Body of pancreas (tissue), 4 donors: ENCODE data around the gene SCYGR7. TPM values are rescaled to one million over a fixed set of nuclear protein-coding genes. Genes with fewer than 3 reads are reported as not detected.

ENCODE experiments used
- ATAC-seq: fragments of 150-250 bp; one replicate; pipeline ENCODE4 v1.9.1; 2016
- DNase-seq, 4 donors: peaks; one replicate each; pipeline ENCODE4 v3.0.0-alpha.2; 2019
- H3K27ac ChIP-seq, 4 donors: fragments of 200-600 bp; sonication (generic); 1 replicate in 3 of 4; 2 replicates in 1 of 4; pipeline versions ENCODE4 v1.5.1 to v1.6.1; 2016 to 2019; ENCODE audit warnings: mild to moderate bottlenecking in 1 of 4, mixed read lengths in 1 of 4, moderate library complexity in 1 of 4
- H3K27me3 ChIP-seq, 2 donors: fragments of 200-600 bp; sonication (generic); one replicate each; pipeline ENCODE4 v1.6.0; 2016; ENCODE audit warnings: mild to moderate bottlenecking in 1 of 2
- H3K36me3 ChIP-seq, 2 donors: fragments of 200-600 bp; sonication (generic); replicated peaks in 1 of 2; 2 replicates each; pipeline ENCODE4 v1.5.1; 2016; ENCODE audit warnings: low read depth in 2 of 2; ENCODE audit not compliant: insufficient read depth in 1 of 2
- H3K4me1 ChIP-seq: fragments of 200-600 bp; sonication (generic); one replicate; pipeline ENCODE4 v1.6.0; 2016
- H3K4me3 ChIP-seq, 2 donors: fragments of 200-600 bp; sonication (generic); 1 replicate in 1 of 2; 2 replicates in 1 of 2; pipeline ENCODE4 v1.5.1; 2016 to 2019
- H3K9me3 ChIP-seq, 3 donors: fragments of 200-600 bp; sonication (generic); 1 replicate in 2 of 3; 2 replicates in 1 of 3; pipeline ENCODE4 v1.5.1; 2016
- CTCF ChIP-seq, 7 experiments: fragments of 450-650 bp in 4 of 7; fragments of 200-600 bp in 3 of 7; sonication (generic) in 3 of 7; IDR thresholded peaks; one replicate each; pipeline ENCODE4 v1.5.1; 2016 to 2019; ENCODE audit warnings: antibody characterized with exemption in 7 of 7
- POLR2A ChIP-seq, 3 donors: fragments of 450-650 bp; IDR thresholded peaks; one replicate each; pipeline ENCODE4 v1.6.1; 2016; ENCODE audit warnings: antibody characterized with exemption in 3 of 3, mild to moderate bottlenecking in 2 of 3
- WGBS, 2 donors: methylation state at CpG; one replicate each; pipeline ENCODE4 v1.1.5; 2017; 5-methylcytosine and 5-hydroxymethylcytosine counted together
- intact Hi-C: fragments of 100-400 bp; cut with DNase I; formaldehyde crosslinking; loops from one replicate; pipeline ENCODE4 v1.15.1; 2023
- total RNA-seq, 2 donors: library from RNA; depleted of rRNA; stranded (reverse); fragments of >200 nt; gene quantifications; one replicate each; pipeline ENCODE4 v1.1.0, GENCODE V29; 2016

The SCYGR7 gene
- not detected for total RNA-seq

- WGBS, 2 donors, result 59 to 89% methylated on average over 1 to 5 of the region's 5 CpGs
- intact Hi-C loops, result no loop called here
- Histone ChIP-seq H3K9me3 (no peaks in the 10 kb centered on the region), H3K4me1 (no peaks in the 10 kb centered on the region), H3K36me3 (no peaks in the 10 kb centered on the region), H3K27ac (no peak within 1 kb of the TSS), H3K27me3 (no peaks in the 10 kb centered on the region), H3K4me3 (no peak within 1 kb of the TSS)
- DNase-seq (no peak), ATAC-seq (no peak)
- TF ChIP-seq CTCF (IDR thresholded peaks at IDR 0.05) (no peak), POLR2A (IDR thresholded peaks at IDR 0.05) (no peak)
Observed at GRCh38 chr2:227728035-227728434, at the start of gene SCYGR7. Gene SCYGR7 (plus strand): TSS chr2:227728335. CDS start chr2:227728335, 0 bp downstream.

GRCh38 chr2:227684258-227684657 lies 43.9 kb upstream of the SCYGR7 start:
- no peak overlapping the region for H3K4me3 ChIP-seq
- intact Hi-C loops, result no loop called here

GRCh38 chr2:227687189-227687588 lies 40.9 kb upstream of the SCYGR7 start:
- DNase-seq, result no peak
- 88 to 92% methylated on average over 3 of the region's 3 CpGs for WGBS, 2 donors
- ATAC-seq, result no peak
- H3K36me3 ChIP-seq, result no peaks in the 10 kb centered on the region
- no peak for TF ChIP-seq CTCF (IDR thresholded peaks at IDR 0.05)
- no peak for TF ChIP-seq POLR2A (IDR thresholded peaks at IDR 0.05)
- H3K9me3 ChIP-seq, result no peaks in the 10 kb centered on the region
- no peaks in the 10 kb centered on the region for H3K27me3 ChIP-seq
- H3K4me1 ChIP-seq, result no peaks in the 10 kb centered on the region
- no peak overlapping the region for H3K4me3 ChIP-seq
- no peak overlapping the region for H3K27ac ChIP-seq
- intact Hi-C loops, result no loop called here

More at GRCh38 chr2:227684258-227684657, 43.9 kb upstream of the SCYGR7 start:
- no peak for ATAC-seq
- H3K4me1 ChIP-seq, result no peaks in the 10 kb centered on the region
- H3K36me3 ChIP-seq, result no peaks in the 10 kb centered on the region
- 65 to 77% methylated on average over 5 of the region's 5 CpGs for WGBS, 2 donors
- no peak overlapping the region for H3K27ac ChIP-seq
- TF ChIP-seq CTCF (IDR thresholded peaks at IDR 0.05) (no peak), POLR2A (IDR thresholded peaks at IDR 0.05) (no peak)
- no peak for DNase-seq
- no peaks in the 10 kb centered on the region for H3K27me3 ChIP-seq
- no peaks in the 10 kb centered on the region for H3K9me3 ChIP-seq

- TF ChIP-seq CTCF (IDR thresholded peaks at IDR 0.05), result no peak
- no peak for TF ChIP-seq POLR2A (IDR thresholded peaks at IDR 0.05)
- DNase-seq (no peak), ATAC-seq (no peak)
- no peak overlapping the region for H3K4me3 ChIP-seq
- H3K36me3 ChIP-seq, result no peaks in the 10 kb centered on the region
- H3K9me3 ChIP-seq, result no peaks in the 10 kb centered on the region
- no peak overlapping the region for H3K27ac ChIP-seq
- no peaks in the 10 kb centered on the region for H3K27me3 ChIP-seq
- intact Hi-C loops, result no loop called here
- WGBS, 2 donors, result 22 to 28% methylated on average over 2 of the region's 2 CpGs
- no peaks in the 10 kb centered on the region for H3K4me1 ChIP-seq
Observed at GRCh38 chr2:227696990-227697679, 31.0 kb upstream of the SCYGR7 start.

GRCh38 chr2:227701556-227701955 lies 26.6 kb upstream of the SCYGR7 start:
- Histone ChIP-seq H3K27ac (no peak overlapping the region), H3K4me1 (peaks cover 5% of the 10 kb centered on the region), H3K9me3 (no peaks in the 10 kb centered on the region), H3K36me3 (no peaks in the 10 kb centered on the region), H3K27me3 (no peaks in the 10 kb centered on the region), H3K4me3 (no peak overlapping the region)
- TF ChIP-seq POLR2A (IDR thresholded peaks at IDR 0.05), result no peak
- TF ChIP-seq CTCF (IDR thresholded peaks at IDR 0.05), result no peak
- DNase-seq (no peak), ATAC-seq (no peak)
- WGBS, 2 donors, result 37 to 43% methylated on average over 3 of the region's 3 CpGs
- intact Hi-C loops, result no loop called here
